Keratinocyte (primary cell): ENCODE results near the gene SENP1. TPM values are rescaled to one million over a fixed set of nuclear protein-coding genes. Genes with fewer than 3 reads are reported as not detected.

Experiments used
- DNase-seq: peaks from one replicate; pipeline ENCODE4 v3.0.0-alpha.2; 2011; ENCODE audit warnings: low read depth, missing footprints, low spot score
- FAIRE-seq: peaks from 2 replicates; lab custom pipeline; 2011; peaks lifted over from hg19 to GRCh38; lab: Jason Lieb, UNC
- H2AFZ ChIP-seq: 2 replicates; pipeline ENCODE4 v1.6.0; 2012; ENCODE audit warnings: low read length, control low read depth, inconsistent platforms; ENCODE audit not compliant: control insufficient read depth
- H3K27ac ChIP-seq: 2 replicates; pipeline ENCODE4 v1.5.1; 2011; ENCODE audit warnings: low read length; ENCODE audit not compliant: control insufficient read depth, insufficient read depth
- H3K27me3 ChIP-seq: 3 replicates; pipeline ENCODE4 v1.6.0; 2011; ENCODE audit warnings: low read length; ENCODE audit not compliant: control insufficient read depth, insufficient read depth; ENCODE audit errors: extremely low read depth
- H3K36me3 ChIP-seq, 2 experiments: 2 replicates in 1 of 2; 3 replicates in 1 of 2; pipeline ENCODE4 v1.5.1; 2011; ENCODE audit warnings: low read length in 2 of 2, mild to moderate bottlenecking in 1 of 2; ENCODE audit not compliant: control insufficient read depth in 2 of 2, insufficient read depth in 2 of 2; ENCODE audit errors: extremely low read depth in 1 of 2
- H3K4me1 ChIP-seq: 3 replicates; pipeline ENCODE4 v1.5.1; 2011; ENCODE audit warnings: low read length; ENCODE audit not compliant: control insufficient read depth, insufficient read depth; ENCODE audit errors: extremely low read depth
- H3K4me2 ChIP-seq: 3 replicates; pipeline ENCODE4 v1.6.0; 2011; ENCODE audit warnings: low read depth, low read length; ENCODE audit not compliant: control insufficient read depth, insufficient read depth; ENCODE audit errors: extremely low read depth
- H3K4me3 ChIP-seq, 3 experiments: fragments of 200-600 bp in 1 of 3; sonication (generic) in 1 of 3; 2 replicates in 2 of 3; 3 replicates in 1 of 3; pipeline ENCODE4 v1.5.1; 2011 to 2016; ENCODE audit warnings: low read length in 3 of 3, mild to moderate bottlenecking in 3 of 3, control low read depth in 2 of 3, inconsistent platforms in 1 of 3, low read depth in 1 of 3, mixed read lengths in 1 of 3, mixed run types in 1 of 3, moderate library complexity in 1 of 3; ENCODE audit not compliant: control insufficient read depth in 2 of 3, insufficient read depth in 2 of 3; ENCODE audit errors: extremely low read depth in 1 of 3
- H3K79me2 ChIP-seq: 2 replicates; pipeline ENCODE4 v1.6.0; 2012; ENCODE audit warnings: low read length; ENCODE audit not compliant: control insufficient read depth, insufficient read depth
- H3K9ac ChIP-seq: 3 replicates; pipeline ENCODE4 v1.6.0; 2011; ENCODE audit warnings: low read length; ENCODE audit not compliant: control insufficient read depth, insufficient read depth; ENCODE audit errors: extremely low read depth
- H3K9me1 ChIP-seq: 3 replicates; pipeline ENCODE4 v1.6.0; 2011; ENCODE audit warnings: low read length; ENCODE audit not compliant: control insufficient read depth, insufficient read depth; ENCODE audit errors: extremely low read depth
- H3K9me3 ChIP-seq: 2 replicates; pipeline ENCODE4 v1.5.1; 2012; ENCODE audit warnings: low read depth, low read length; ENCODE audit not compliant: control insufficient read depth
- H4K20me1 ChIP-seq: 3 replicates; pipeline ENCODE4 v1.6.0; 2011; ENCODE audit warnings: low read length; ENCODE audit not compliant: control insufficient read depth, insufficient read depth; ENCODE audit errors: extremely low read depth
- EZH2 ChIP-seq: IDR thresholded peaks from one replicate; pipeline ENCODE4 v1.6.1; 2012; ENCODE audit warnings: inconsistent platforms, mild to moderate bottlenecking, low read length, moderate library complexity
- dilution Hi-C: fragments of 300-500 bp; cut with MboI; formaldehyde crosslinking; loops from one replicate; pipeline ENCODE4 v1.7.0; 2020; ENCODE audit warnings: low sequenced_read_pairs; ENCODE audit not compliant: extremely low pct_ligation_motif_present
- polyA plus RNA-seq, 5 experiments: library from polyadenylated mRNA; depleted of rRNA in 3 of 5; stranded (reverse) in 3 of 5; stranded (forward) in 1 of 5; unstranded in 1 of 5; fragments of >200 nt; gene quantifications; 1 replicate in 1 of 5; 2 replicates in 3 of 5; 3 replicates in 1 of 5; pipeline versions ENCODE4 v1.2.1 to v1.2.3, GENCODE V29; 2011 to 2012; ENCODE audit warnings: missing spikeins in 2 of 5, low read depth in 1 of 5, low replicate concordance in 1 of 5
- TF ChIP-seq, protein P1 (sequence below), 3 experiments: IDR thresholded peaks in 1 of 3; conservative IDR thresholded peaks in 1 of 3; optimal IDR thresholded peaks in 1 of 3; 2 replicates in 2 of 3; 3 replicates in 1 of 3; pipeline versions ENCODE3 to v1.5.1; 2011; ENCODE audit warnings: low read length in 3 of 3, mild to moderate bottlenecking in 3 of 3, moderate library complexity in 2 of 3, control low read depth in 1 of 3, inconsistent platforms in 1 of 3; ENCODE audit not compliant: insufficient read depth in 2 of 3; ENCODE audit errors: extremely low read depth in 1 of 3

The SENP1 gene
- polyA plus RNA-seq, 1 donor (not counting 4 experiments of a cell fraction or from before 2014, with no cell fraction given), result 15.4 TPM

DNA sequence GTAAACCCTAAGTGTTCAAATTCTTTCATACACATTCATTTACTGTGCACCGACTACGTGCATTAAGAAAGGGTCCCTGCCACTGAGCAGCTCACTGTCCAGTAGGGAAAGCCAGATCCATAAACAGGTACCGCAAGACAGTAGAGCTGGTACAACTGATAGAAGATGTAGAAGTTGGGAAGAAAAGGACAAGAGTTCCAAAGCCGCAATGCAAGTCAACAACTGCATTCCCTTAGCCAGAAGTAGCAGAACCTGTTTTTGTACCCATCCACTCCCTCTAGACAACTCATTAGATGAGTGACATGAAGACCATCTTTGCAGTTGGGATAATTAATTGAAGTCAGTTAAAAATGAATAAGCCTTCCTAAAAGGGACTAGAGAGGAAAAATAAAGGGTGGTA, 1.3 kb downstream of the SENP1 start:
- FAIRE-seq (peak; percentile 41), DNase-seq (no peak)
- no peaks in the 10 kb centered on the region for H3K9me1 ChIP-seq
- H3K9ac ChIP-seq, result peak overlapping the region; percentile 98
- dilution Hi-C loops, result no loop called here
- H3K4me2 ChIP-seq, result peak overlapping the region; percentile 90
- no peaks in the 10 kb centered on the region for H4K20me1 ChIP-seq
- H2AFZ ChIP-seq, result peak overlapping the region; percentile 62
- H3K4me3 ChIP-seq, result peak overlapping the region in 2 of 3 experiments; percentile 91
- peaks cover 17% of the 10 kb centered on the region for H3K4me1 ChIP-seq
- no peaks in the 10 kb centered on the region for H3K27me3 ChIP-seq
- H3K27ac ChIP-seq, result no peak overlapping the region
- no peaks in the 10 kb centered on the region for H3K9me3 ChIP-seq
- peaks cover 40% of the 10 kb centered on the region for H3K79me2 ChIP-seq
- TF ChIP-seq EZH2, result no peak
- TF ChIP-seq, protein P1, sequence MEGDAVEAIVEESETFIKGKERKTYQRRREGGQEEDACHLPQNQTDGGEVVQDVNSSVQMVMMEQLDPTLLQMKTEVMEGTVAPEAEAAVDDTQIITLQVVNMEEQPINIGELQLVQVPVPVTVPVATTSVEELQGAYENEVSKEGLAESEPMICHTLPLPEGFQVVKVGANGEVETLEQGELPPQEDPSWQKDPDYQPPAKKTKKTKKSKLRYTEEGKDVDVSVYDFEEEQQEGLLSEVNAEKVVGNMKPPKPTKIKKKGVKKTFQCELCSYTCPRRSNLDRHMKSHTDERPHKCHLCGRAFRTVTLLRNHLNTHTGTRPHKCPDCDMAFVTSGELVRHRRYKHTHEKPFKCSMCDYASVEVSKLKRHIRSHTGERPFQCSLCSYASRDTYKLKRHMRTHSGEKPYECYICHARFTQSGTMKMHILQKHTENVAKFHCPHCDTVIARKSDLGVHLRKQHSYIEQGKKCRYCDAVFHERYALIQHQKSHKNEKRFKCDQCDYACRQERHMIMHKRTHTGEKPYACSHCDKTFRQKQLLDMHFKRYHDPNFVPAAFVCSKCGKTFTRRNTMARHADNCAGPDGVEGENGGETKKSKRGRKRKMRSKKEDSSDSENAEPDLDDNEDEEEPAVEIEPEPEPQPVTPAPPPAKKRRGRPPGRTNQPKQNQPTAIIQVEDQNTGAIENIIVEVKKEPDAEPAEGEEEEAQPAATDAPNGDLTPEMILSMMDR (optimal IDR thresholded peaks at IDR 0.05 in 1 of 3, IDR thresholded peaks at IDR 0.05 in 1 of 3, conservative IDR thresholded peaks at IDR 0.05 in 1 of 3; ENCODE audit: extremely low read depth in 1 of 3, insufficient read depth in 2 of 3, low read length in 3 of 3), result no peak
- no peaks in the 10 kb centered on the region for H3K36me3 ChIP-seq

DNA sequence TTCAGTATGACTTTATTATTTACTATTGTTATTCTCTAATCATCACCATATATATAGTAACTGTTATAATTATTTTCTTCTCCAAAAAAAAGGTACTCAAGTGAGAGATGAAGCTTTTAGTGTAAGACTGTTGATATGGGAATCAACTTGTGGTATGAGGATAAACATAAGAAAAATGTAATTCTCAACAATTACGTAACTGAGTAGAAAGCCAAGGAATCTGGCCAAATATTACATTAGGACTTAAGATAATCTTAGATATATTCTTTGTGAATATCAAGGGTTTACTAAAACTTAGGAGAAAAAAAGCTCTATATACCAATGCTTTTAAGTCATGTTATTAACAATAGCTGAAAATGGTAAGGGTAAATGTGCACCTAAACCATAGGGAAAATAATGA, 13.3 kb downstream of the SENP1 start:
- no peaks in the 10 kb centered on the region for H3K9me3 ChIP-seq
- TF ChIP-seq, protein P1 (optimal IDR thresholded peaks at IDR 0.05 in 1 of 3, IDR thresholded peaks at IDR 0.05 in 1 of 3, conservative IDR thresholded peaks at IDR 0.05 in 1 of 3; ENCODE audit: extremely low read depth in 1 of 3, insufficient read depth in 2 of 3, low read length in 3 of 3), result no peak
- TF ChIP-seq EZH2, result no peak
- no peaks in the 10 kb centered on the region for H3K9me1 ChIP-seq
- H3K36me3 ChIP-seq, result peaks cover 0 to 5% of the 10 kb centered on the region in 2 experiments
- no peaks in the 10 kb centered on the region for H4K20me1 ChIP-seq
- H3K4me1 ChIP-seq, result no peaks in the 10 kb centered on the region
- H3K4me2 ChIP-seq, result no peak overlapping the region
- H3K27me3 ChIP-seq, result no peaks in the 10 kb centered on the region
- H3K27ac ChIP-seq, result no peak overlapping the region
- H2AFZ ChIP-seq, result no peak overlapping the region
- no peak for DNase-seq
- no peak for FAIRE-seq
- H3K4me3 ChIP-seq, result no peak overlapping the region
- no peaks in the 10 kb centered on the region for H3K79me2 ChIP-seq
- dilution Hi-C loops, result no loop called here
- no peak overlapping the region for H3K9ac ChIP-seq
